SW480 (cell line): ENCODE data around the gene ZNF276.

Source experiments
- DNase-seq: peaks from one replicate; pipeline ENCODE4 v3.0.0-alpha.2; 2016; ENCODE audit warnings: low spot score

ZNF276 gene

DNA sequence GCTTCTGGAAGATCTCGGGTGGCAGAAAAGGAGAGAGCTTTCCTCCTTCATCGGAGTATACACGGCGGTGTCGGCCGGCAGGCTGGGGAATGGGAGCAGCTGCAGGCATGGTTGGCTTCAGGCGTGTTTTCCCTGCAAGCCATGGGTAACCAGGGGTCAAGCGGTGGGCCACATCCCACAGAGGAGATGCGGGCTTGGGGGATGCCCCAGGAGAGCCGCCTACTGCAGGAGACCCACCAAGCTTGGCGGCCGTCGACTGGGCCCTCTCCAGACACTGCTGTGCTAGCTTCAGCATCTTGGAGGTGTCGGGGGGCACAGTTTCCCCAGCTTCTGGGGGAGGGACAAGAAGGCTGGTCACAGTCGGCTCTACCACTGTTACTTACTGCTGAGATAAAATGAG, 4.8 kb upstream of the ZNF276 start:
- DNase-seq = no peak

DNA sequence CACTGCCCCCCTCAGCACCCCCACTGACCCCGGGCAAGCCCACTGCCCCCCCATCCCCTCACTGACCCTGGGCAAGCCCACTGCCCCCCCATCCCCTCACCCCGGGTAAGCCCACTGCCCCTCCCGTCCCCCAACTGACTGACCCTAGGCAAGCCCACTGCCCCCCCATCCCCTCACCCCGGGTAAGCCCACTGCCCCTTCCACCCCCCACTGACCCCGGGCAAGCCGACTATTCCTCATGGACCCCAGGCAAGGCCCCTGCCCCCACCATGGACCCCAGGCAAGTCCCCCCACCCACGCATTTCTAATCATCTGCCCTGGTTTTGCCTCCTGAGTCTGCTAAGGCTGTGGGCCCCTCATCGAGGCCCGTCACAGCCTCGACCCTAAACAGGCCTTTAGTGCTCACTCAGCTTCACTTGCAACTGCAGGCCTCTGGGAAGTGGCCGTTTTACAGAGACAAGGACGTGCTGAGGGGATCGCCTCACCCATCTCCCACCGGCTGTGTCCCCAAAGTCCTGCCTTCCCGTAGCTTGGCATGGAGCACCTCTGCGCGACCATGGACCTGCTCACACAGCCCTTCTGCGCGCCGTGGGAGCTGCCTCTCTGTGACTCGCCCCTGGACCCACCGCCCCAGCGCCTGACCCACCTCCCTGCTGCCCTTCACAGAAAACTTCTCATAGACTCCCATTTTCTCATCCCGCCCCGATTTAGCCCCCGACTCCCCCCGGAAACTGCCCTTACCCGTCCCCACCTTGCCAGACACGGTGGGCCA, 4.2 kb upstream of the ZNF276 start:
- DNase-seq = no peak

DNA sequence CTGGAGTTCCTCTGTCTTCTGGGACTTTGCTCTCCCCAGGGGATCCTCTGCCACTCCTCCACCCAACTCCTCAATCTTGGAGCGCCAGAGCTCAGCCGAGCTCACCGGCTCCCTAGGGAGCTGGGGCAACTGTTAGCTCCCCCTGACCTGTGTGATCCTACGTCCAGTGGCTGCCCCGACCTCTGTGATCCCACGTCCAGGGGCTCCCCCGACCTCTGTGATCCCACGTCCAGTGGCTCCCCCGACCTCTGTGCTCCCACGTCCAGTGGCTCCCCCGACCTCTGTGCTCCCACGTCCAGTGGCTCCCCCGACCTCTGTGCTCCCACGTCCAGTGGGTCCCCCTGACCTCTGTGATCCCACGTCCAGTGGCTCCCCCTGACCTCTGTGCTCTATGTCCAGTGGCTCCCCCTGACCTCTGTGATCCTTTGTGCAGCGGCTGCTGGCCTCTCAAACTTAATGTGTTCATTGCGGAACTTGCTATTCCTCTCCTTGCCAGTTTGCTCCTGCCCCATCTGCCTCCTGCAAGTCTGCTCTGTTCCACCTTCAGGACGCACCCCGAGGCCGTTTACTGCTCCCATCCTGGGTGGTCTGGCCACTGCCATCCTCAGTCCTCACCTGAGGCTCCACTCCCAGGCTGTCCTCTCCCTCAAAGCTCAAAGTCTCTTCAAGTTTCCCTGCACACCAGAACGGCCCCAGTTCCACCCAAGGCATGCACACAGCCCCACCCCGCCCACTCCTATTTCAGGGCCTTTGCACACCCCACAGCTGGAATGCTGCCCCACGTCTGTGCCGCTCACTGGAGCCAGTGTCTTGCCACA, 3.4 kb upstream of the ZNF276 start:
- no peak for DNase-seq

DNA sequence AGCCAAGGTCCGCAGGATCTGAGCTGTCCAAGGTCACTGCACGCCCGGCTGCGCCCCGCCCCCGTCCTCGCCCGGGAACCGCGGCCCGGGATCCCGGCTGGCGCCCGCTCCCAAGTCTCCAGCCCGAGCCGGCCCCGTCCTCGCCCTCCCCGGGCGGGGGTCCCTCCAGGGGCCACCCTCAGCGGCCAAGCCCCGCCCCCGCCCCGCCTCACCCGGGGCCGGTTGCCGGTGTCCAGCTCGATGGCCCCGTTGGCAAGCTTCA, 855 bp upstream of the ZNF276 start:
- no peak for DNase-seq

DNA sequence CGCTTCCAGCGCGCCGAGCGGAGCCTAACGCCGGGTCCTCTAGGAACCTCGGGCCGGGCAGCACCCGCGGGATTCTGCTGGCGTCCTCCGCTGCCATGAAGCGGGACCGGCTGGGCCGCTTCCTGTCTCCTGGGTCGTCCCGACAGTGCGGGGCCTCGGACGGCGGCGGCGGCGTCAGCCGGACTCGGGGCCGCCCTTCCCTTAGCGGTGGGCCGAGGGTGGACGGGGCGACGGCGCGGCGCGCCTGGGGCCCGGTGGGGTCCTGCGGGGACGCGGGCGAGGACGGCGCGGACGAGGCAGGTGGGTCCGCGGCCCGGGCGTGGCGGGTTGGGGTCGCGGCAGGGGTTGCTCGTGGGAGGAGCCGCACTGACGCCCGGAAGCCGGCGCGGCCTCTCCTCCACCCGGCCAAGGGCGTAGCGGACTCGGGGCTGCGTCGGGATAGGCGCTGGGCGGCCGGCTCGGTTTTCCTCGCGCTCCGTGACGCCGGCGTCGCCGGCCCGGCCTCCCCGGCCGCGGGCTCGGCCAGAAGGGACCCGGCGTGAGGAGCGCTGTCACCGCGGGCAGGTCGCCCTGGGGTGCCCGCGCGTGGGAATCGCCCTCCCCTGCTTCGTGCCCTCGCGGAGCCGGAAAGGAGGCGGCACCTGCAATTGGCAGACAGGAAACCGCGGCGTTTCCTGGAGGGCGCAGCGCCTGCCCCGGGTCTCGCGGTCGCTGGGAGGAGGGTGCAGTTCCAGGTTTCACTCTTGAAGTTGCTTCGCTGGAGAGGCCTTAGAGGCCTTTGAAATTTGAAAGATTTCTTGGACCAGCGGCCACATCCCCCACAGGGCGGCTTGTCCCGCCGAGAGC, 432 bp downstream of the ZNF276 start:
- DNase-seq = peak; percentile 53

DNA sequence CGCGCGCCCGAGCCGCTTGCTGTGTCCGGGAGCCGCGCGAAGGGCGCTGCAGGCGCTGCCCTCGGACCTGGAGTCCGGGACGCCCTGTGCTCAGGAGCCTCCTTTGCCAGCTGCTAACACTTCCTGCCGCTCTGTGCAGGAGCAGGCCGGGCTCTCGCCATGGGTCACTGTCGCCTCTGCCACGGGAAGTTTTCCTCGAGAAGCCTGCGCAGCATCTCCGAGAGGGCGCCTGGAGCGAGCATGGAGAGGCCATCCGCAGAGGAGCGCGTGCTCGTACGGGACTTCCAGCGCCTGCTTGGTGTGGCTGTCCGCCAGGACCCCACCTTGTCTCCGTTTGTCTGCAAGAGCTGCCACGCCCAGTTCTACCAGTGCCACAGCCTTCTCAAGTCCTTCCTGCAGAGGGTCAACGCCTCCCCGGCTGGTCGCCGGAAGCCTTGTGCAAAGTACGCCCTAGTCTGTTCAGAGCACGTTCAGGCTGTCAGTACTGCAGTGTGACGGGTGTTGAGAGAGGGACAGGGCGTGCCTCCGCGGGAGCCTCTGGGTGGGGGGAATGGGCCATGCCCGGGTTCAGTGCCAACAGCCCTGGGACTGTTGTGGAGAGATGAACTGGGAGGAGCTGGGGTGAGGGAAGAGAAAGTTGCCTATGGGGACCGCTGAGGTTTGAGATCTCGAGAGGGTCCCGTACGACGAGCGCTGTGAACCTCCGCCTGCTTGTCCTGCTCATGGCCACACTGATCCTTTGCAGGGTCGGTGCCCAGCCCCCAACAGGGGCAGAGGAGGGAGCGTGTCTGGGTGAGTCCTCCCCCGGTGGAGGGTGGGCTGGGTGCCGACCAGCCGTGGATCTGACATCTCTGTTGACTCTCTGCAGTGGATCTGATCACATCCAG, 1.3 kb downstream of the ZNF276 start:
- DNase-seq = peak; percentile 55

DNA sequence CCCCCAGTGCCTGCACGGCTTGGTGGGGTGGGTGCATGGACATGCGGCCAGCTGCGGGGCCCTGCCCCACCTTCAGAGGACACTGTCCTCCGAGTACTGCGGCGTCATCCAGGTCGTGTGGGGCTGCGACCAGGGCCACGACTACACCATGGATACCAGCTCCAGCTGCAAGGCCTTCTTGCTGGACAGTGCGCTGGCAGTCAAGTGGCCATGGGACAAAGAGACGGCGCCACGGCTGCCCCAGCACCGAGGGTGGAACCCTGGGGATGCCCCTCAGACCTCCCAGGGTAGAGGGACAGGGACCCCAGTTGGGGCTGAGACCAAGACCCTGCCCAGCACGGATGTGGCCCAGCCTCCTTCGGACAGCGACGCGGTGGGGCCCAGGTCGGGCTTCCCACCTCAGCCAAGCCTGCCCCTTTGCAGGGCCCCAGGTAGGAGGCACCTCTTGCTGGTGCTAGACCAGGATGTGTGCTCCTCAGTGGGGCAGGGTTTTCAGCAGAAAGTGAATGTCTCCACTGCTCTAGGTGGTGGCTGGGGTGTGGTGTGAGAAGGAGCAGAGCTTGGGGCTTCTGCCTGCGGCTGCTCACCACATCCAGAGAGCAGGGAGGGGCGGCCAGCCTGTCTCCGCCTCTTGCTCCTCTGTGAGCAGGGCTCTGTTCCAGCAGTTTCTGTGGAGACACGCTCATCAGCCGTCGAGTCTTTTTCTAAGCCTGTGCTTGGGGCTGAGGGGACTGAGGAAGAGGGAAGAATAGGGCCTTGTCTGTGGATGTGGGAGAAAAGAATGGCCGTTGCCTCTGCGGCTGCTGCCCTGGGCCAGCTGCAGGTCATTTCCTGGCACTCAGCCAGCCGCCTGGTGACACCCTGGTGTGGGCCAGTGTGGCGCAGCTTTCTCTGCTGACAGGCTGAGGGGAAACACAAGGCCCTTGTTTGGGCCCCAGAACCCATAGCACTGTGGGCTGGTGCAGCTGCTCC, 2.2 kb downstream of the ZNF276 start:
- no peak for DNase-seq

DNA sequence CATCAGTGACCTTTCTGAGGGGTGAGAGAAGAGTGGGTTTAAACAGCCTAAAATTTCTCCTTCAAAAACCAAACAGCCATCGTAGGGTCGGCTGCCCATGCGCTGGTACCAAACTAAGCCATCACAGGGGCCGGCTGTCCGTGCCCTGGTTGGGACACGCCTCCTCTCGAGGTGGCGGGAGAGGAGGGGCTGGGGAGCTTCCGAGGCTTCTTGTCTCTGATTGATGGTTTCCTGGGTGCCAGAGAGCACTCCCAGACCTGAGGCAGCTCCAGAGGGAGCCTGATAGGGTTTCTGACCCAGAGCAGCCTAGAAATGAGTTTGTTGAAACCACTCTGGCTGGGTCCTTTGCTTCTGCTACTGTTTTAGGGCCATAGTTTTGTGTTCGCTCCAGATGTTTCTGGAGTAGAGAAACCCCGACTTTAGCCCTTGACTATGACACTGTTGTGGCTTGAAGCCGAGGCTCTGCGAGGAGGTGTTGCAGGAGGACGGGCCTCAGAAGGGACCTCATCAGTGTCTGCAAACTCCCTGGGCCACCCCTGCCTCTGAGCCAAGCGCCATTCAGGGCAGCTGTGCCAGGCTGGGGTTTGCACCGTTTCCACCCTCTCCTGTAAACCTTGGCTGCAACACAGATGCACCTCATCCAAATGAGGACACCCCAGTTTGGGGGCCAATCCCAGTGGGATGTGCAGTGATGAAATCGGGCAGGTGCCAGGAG, 6.2 kb downstream of the ZNF276 start:
- DNase-seq = no peak

DNA sequence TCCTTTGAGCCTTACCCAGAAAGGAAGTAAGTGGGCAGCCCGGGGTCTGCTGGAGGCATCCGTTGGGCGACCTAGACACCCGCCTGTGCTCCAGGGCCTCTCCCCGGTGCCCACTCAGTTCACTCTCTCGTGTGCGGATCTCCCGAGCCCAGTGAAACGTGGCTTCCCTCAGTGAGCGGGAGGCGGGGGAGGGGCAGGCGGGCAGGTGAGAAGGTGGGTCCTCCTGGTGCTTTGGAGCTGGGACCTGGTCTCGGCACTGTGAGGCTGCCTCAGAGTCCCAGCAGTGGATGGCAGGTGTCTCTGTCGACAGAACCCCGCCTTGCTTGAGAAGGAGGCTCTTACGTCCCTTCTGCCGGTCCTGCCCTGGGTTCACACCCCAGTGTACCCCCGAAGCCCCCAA, 8.0 kb downstream of the ZNF276 start:
- DNase-seq = no peak

DNA sequence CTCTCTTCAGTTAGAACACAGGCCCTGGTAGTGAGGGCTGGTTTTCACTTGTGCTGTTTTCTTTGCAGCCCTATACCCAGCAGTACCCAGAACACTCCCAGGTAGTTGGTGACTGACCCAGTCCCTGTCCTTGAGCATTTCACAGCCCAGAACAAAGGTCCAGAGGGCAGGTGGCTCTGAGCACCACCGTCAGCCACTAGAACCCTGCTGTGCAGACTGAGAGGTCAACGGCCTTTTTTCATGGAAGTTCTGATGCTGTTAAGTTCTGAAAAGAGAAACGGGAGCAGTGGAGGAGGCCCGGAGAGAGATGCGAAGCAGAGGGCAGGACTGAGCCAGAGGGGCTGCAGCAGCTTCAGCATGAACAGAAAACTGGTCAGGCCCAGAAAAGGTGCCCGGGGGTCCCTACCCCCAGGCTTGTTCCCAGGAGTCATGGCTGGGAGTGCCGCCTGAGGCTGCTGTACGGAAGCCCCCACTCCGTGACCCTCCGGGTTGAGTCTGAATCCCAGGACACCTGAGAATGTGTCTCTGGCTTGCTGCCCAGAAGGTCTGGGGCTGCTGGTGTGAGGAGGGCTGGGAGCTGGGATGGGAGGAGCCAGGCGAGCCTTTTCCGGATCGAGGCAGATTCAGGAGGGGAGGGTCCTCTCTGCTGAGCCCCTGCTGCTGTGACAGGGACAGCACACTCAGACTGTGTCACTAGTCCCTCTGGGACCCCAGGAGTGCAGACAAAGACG, 8.7 kb downstream of the ZNF276 start:
- no peak for DNase-seq

DNA sequence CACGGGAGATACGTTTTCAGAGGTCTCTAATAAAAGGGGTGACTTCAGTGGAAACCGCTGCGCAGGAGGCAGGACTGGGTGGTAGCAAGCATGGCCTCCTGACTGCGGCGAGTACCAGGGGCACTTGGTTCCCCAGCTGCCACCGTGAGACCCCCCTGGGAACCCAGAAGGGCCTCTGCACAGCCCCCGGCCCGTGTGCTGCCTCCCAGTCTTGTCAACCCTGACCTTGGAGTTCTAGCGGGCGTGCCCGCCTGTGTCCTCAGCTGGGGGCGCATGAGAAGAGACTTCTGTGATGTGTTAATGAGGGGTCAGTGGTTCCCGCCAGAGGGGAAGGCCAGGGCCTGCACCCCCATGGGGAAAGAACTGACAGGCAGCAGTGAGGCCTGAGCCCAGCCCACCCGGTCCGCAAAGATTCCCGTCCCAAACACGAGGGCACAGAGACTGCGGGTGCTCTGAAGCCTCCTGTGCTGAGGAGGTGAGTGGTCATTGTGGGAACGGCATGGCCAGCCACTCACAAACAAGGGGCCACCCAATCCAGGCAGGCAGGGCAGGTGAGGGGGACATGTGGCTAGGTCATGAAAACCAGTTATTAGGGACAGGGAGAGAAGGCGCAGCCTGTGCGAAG, 9.4 kb downstream of the ZNF276 start:
- DNase-seq = no peak

DNA sequence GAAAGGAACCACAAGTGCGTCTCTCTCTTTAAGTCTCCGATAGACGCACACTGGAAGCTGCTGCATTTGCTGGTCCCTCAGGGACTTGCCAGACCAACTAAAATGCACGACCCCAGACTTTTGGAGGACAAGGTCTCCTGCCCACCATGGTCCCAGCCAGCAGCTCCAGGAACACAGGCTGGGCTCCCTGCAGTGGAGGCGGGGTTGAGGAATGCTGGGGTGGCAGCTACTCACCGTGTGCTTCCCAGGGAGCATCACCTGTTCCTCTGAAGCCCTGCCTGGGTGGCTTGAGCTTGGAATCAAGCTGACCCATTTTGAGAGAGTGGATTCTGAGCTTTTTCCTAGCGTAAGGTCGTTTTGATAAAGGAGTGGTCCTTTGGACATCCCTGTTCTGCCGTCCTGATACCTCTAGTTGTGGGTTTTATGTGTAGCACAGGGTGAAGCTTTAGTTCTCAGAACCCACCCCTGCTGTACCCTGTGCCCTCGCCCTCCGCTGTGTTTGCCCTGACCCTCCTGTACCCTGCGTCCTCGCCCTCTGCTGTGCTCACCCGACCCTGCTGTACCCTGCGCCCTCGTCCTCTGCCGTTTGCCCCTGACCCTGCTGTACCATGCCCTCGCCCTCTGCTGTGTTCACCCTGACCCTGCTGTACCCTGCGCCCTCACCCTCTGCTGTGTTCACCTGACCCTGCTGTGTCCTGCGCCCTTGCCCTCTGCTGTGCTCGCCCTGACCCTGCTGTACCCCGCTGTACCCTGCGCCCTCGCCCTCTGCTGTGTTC, 11.0 kb downstream of the ZNF276 start:
- DNase-seq = no peak

DNA sequence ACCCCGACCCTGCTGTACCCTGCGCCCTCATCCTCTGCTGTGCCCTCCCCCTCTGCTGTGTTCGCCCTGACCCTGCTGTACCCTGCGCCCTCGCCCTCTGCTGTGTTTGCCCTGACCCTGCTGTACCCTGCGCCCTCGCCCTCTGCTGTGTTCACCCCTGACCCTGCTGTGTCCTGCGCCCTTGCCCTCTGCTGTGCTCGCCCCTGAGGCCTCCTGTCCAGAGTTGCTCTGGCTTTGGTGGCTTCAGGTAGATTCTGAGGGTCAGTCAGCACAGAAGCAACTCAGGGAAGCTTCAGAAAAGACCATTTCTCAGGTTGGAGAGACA, 11.5 kb downstream of the ZNF276 start:
- DNase-seq = no peak

DNA sequence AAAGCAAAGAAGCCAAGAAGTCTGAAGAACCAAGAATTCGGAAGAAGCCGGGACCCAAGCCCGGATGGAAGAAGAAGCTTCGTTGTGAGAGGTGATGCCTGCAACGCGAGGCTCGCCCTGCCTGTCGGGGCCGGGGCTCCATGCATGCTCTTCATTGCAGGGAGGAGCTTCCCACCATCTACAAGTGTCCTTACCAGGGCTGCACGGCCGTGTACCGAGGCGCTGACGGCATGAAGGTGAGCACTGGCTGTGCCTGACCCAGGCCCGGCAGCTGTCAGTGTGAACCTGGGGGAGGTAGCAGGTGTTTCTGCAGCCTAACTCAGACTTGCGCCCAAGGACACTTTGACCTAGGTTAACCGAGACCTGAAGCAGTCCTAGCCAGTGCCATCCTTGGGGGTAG, 12.0 kb downstream of the ZNF276 start:
- no peak for DNase-seq

DNA sequence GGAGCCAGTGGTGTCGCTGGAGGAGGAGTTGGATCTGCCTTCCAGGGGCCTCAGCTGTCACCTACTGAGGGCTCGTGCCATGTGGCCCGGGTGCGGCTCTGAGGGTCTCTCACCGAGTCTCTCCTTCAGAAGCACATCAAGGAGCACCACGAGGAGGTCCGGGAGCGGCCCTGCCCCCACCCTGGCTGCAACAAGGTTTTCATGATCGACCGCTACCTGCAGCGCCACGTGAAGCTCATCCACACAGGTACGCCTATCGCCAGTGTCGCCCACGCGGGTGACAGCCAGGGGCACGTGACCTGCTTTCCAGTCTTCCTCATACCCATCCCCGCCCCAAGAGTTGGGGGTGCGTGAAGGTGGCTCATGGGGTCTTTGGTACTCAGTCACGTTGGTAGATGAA, 12.5 kb downstream of the ZNF276 start:
- no peak for DNase-seq

DNA sequence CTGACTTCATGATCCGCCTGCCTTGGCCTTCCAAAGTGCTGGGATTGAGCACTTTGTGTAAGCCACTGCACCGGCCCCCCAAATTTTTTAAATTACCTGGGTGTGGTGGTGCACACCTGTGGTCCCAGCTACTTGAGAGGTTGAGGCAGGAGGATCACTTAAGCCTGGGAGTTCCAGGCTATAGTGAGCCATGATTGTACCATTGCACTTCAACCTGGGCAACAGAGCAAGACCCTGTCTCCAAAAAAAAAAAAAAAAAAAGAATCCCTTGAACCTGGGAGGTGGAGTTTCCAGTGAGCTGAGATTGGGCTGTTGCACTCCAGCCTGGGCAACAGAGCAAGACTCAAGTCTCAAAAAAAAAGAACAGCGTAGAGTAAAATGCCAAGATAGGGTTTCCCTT, 15.2 kb downstream of the ZNF276 start:
- DNase-seq = no peak

DNA sequence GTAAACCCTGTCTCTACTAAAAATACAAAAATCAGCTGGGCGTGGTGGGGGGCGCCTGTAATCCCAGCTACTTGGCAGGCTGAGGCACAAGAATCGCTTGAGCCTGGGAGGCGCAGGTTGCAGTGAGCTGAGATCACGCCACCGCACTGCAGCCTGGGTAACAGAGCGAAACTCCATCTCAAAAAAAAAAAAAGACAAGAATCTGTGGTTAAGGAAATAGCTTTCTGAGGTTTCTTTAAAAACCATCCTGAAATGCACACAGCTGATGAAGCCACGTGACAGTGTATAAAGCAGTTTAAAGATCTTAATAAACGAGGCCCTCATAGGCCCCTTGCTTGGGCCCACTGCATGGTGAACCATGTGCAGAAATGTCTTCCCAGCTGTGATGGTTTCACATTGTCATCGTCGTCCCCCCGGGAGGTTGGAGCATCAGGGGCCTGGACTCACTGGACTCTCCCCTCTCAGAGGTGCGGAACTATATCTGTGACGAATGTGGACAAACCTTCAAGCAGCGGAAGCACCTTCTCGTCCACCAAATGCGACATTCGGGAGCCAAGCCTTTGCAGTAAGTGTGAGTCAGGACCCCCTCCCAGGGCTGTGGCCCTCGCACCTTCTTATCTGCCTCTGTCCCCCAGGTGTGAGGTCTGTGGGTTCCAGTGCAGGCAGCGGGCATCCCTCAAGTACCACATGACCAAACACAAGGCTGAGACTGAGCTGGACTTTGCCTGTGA, 16.2 kb downstream of the ZNF276 start:
- no peak for DNase-seq

DNA sequence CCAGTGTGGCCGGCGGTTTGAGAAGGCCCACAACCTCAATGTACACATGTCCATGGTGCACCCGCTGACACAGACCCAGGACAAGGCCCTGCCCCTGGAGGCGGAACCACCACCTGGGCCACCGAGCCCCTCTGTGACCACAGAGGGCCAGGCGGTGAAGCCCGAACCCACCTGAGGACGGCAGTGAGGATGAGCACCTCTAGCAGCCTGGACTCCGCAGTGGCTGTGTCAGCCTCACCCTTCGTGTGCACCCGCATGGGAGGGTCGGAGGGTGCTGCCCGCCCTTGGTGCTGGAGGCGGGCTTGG, 16.7 kb downstream of the ZNF276 start:
- DNase-seq = no peak
